ENCODE results near the gene CARMIL3. TPM values are rescaled to one million over a fixed set of nuclear protein-coding genes. Genes with fewer than 3 reads are reported as not detected.
"Not testable (repeated sequence)": the region's sequence is repeated elsewhere in the genome, so short reads cannot be mapped to it uniquely, and the experiment has no call there.

The CARMIL3 gene
- total RNA-seq (2014; rRNA removed; shearing (Covaris generic)) = 0.29 and 0.66 TPM in 2 replicates
- polyA plus RNA-seq (2015; cell fraction: cytosol; rRNA removed) = 0.48 and 0.58 TPM in 2 replicates
- 3.0 and 5.1 TPM in 2 replicates for polyA plus RNA-seq (2015; cell fraction: nucleus; rRNA removed)

GRCh38 chr14:24051789-24052655 is at the start of gene CARMIL3:
CARMIL3 (plus strand) TSS chr14:24052009; CDS start chr14:24052154, 145 bp downstream.
- in situ Hi-C loops (cut with HindIII; ENCODE audit: low pct_unique_long_range_greater_than_20kb, low sequenced_read_pairs) = no loop called here
- DNase-seq (ENCODE audit: low read depth, low spot score) = peak; percentile 57

- in situ Hi-C loops (cut with HindIII; ENCODE audit: low pct_unique_long_range_greater_than_20kb, low sequenced_read_pairs) = not testable (repeated sequence)
Observed at GRCh38 chr14:24006471-24006816, 45.4 kb upstream of the CARMIL3 start.

GRCh38 chr14:24006817-24007652 is 44.8 kb upstream of the CARMIL3 start:
- DNase-seq (ENCODE audit: low read depth, low spot score); in situ Hi-C loops (cut with HindIII; ENCODE audit: low pct_unique_long_range_greater_than_20kb, low sequenced_read_pairs): not testable (repeated sequence)

More at GRCh38 chr14:24006471-24006816, 45.4 kb upstream of the CARMIL3 start:
- not testable (repeated sequence) for DNase-seq (ENCODE audit: low read depth, low spot score)

- in situ Hi-C loops (cut with HindIII; ENCODE audit: low pct_unique_long_range_greater_than_20kb, low sequenced_read_pairs) = no loop called here
- DNase-seq (ENCODE audit: low read depth, low spot score) = no peak
Observed at GRCh38 chr14:24011051-24011450, 40.8 kb upstream of the CARMIL3 start.

GRCh38 chr14:24012726-24013273 is 39.0 kb upstream of the CARMIL3 start:
- DNase-seq (ENCODE audit: low read depth, low spot score); in situ Hi-C loops (cut with HindIII; ENCODE audit: low pct_unique_long_range_greater_than_20kb, low sequenced_read_pairs): not testable (repeated sequence)

- in situ Hi-C loops (cut with HindIII; ENCODE audit: low pct_unique_long_range_greater_than_20kb, low sequenced_read_pairs) = no loop called here
- DNase-seq (ENCODE audit: low read depth, low spot score) = peak; percentile 83
Observed at GRCh38 chr14:24013654-24014514, 37.9 kb upstream of the CARMIL3 start.

GRCh38 chr14:24015745-24016144 is 36.1 kb upstream of the CARMIL3 start:
- DNase-seq (ENCODE audit: low read depth, low spot score); in situ Hi-C loops (cut with HindIII; ENCODE audit: low pct_unique_long_range_greater_than_20kb, low sequenced_read_pairs): not testable (repeated sequence)

GRCh38 chr14:24018978-24019377 is 32.8 kb upstream of the CARMIL3 start:
- in situ Hi-C loops (cut with HindIII; ENCODE audit: low pct_unique_long_range_greater_than_20kb, low sequenced_read_pairs); DNase-seq (ENCODE audit: low read depth, low spot score): not testable (repeated sequence)

GRCh38 chr14:24019944-24020343 is 31.9 kb upstream of the CARMIL3 start:
- peak; percentile 22 for DNase-seq (ENCODE audit: low read depth, low spot score)
- in situ Hi-C loops (cut with HindIII; ENCODE audit: low pct_unique_long_range_greater_than_20kb, low sequenced_read_pairs) = not testable (repeated sequence)

GRCh38 chr14:24020520-24020919 is 31.3 kb upstream of the CARMIL3 start:
- DNase-seq (ENCODE audit: low read depth, low spot score); in situ Hi-C loops (cut with HindIII; ENCODE audit: low pct_unique_long_range_greater_than_20kb, low sequenced_read_pairs): not testable (repeated sequence)

- not testable (repeated sequence) for DNase-seq (ENCODE audit: low read depth, low spot score)
Observed at GRCh38 chr14:24024939-24025418, 26.8 kb upstream of the CARMIL3 start.

GRCh38 chr14:24029687-24030086 is 22.1 kb upstream of the CARMIL3 start:
- DNase-seq (ENCODE audit: low read depth, low spot score); in situ Hi-C loops (cut with HindIII; ENCODE audit: low pct_unique_long_range_greater_than_20kb, low sequenced_read_pairs): not testable (repeated sequence)

More at GRCh38 chr14:24024939-24025418, 26.8 kb upstream of the CARMIL3 start:
- in situ Hi-C loops (cut with HindIII; ENCODE audit: low pct_unique_long_range_greater_than_20kb, low sequenced_read_pairs) = not testable (repeated sequence)

GRCh38 chr14:24031331-24031730 is 20.5 kb upstream of the CARMIL3 start:
- DNase-seq (ENCODE audit: low read depth, low spot score); in situ Hi-C loops (cut with HindIII; ENCODE audit: low pct_unique_long_range_greater_than_20kb, low sequenced_read_pairs): not testable (repeated sequence)

GRCh38 chr14:24032727-24033418 is 18.9 kb upstream of the CARMIL3 start:
- in situ Hi-C loops (cut with HindIII; ENCODE audit: low pct_unique_long_range_greater_than_20kb, low sequenced_read_pairs) = no loop called here
- DNase-seq (ENCODE audit: low read depth, low spot score) = no peak

GRCh38 chr14:24035769-24036168 is 16.0 kb upstream of the CARMIL3 start:
- in situ Hi-C loops (cut with HindIII; ENCODE audit: low pct_unique_long_range_greater_than_20kb, low sequenced_read_pairs); DNase-seq (ENCODE audit: low read depth, low spot score): not testable (repeated sequence)
